Measurements from ENCODE around the gene ATF6B. TPM values are rescaled to one million over a fixed set of nuclear protein-coding genes. Genes with fewer than 3 reads are reported as not detected.

ATF6B gene
- total and polyA plus RNA-seq, 2 of the 8 experiments (the other 6 are each of a cell fraction or from before 2014, with no cell fraction given), result 38.1 to 42.2 TPM

DNA sequence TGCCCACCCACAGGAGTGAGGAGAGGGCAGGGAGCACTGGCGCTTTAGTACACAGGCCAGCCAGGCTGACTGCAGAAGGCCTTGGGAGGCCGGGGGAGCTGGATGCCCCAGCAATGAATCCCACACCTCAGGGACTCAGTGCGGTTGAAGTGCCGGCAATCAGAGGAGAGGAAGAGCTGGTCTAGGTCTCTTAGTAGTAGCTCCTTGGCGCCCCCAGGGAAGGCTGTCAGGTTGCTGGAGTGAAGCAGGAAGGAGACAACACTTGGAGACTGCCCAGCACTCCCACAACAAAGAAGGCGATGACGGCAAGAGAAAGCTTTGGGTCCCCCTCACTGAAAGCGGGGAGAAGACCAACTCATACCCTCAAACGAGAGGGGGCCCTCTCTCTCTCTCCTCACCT, 10.6 kb downstream of the ATF6B start:
- Histone ChIP-seq H3K36me3 (ENCODE audit: control insufficient read depth in 2 of 4, insufficient read depth in 4 of 4, low read length in 3 of 4) (peaks cover 9 to 30% (median 16%) of the 10 kb centered on the region in 4 experiments; a peak in 6 of 8 replicates), H2BK12ac (ENCODE audit: low read depth, low read length) (no peak overlapping the region), H3K9ac (replicated peaks in 1 of 4; ENCODE audit: extremely low read depth in 1 of 4, low read depth in 3 of 4, low read length in 3 of 4) (no peak overlapping the region), H3K56ac (replicated peaks; ENCODE audit: insufficient read length, low read depth, low read length) (no peak overlapping the region), H3K4ac (replicated peaks; ENCODE audit: insufficient read length, low read depth, low read length) (no peak overlapping the region), H3K4me3 (ENCODE audit: extremely low read depth in 1 of 4, insufficient read depth in 2 of 4, low read depth in 3 of 4, low read length in 4 of 4) (no peak overlapping the region), H3K23me2 (ENCODE audit: low read depth, low read length) (no peaks in the 10 kb centered on the region), H3K18ac (ENCODE audit: extremely low read depth, low read length) (no peak overlapping the region), H3K23ac (ENCODE audit: insufficient read length) (no peak overlapping the region), H3K4me2 (ENCODE audit: insufficient read depth in 1 of 2, low read depth in 2 of 2, low read length in 2 of 2) (no peak overlapping the region), H3K79me1 (ENCODE audit: low read depth, low read length) (no peaks in the 10 kb centered on the region), H2BK120ac (replicated peaks; ENCODE audit: low read depth, low read length) (no peak overlapping the region), H3K27me3 (replicated peaks in 1 of 4; ENCODE audit: control insufficient read depth in 3 of 4, extremely low read depth in 1 of 4, insufficient read depth in 3 of 4, low read length in 3 of 4) (no peaks in the 10 kb centered on the region), H2BK20ac (ENCODE audit: low read length) (no peak overlapping the region), H3K9me3 (ENCODE audit: insufficient read depth in 2 of 2, low read depth in 1 of 2, low read length in 1 of 2) (no peaks in the 10 kb centered on the region), H4K8ac (ENCODE audit: extremely low read depth, insufficient read depth, low read length) (no peak overlapping the region), H3K27ac (ENCODE audit: low read depth, low read length) (no peak overlapping the region), H3K79me2 (ENCODE audit: control insufficient read depth in 1 of 2, insufficient read depth in 2 of 2, low read length in 2 of 2) (no peaks in the 10 kb centered on the region), H4K20me1 (replicated peaks in 1 of 2; ENCODE audit: control insufficient read depth in 1 of 2, insufficient read depth in 2 of 2, low read length in 2 of 2) (peaks cover 5 to 7% of the 10 kb centered on the region in 2 experiments), H2AK5ac (ENCODE audit: low read depth, low read length) (no peak overlapping the region), H3K14ac (ENCODE audit: insufficient read length) (no peak overlapping the region), H3K4me1 (replicated peaks in 1 of 4; ENCODE audit: control insufficient read depth in 3 of 4, insufficient read depth in 4 of 4, low read length in 3 of 4) (peaks cover 0 to 5% (median under 1%) of the 10 kb centered on the region in 4 experiments; a peak in 3 of 7 replicates), H2BK5ac (ENCODE audit: low read depth, low read length) (no peak overlapping the region), H2AFZ (ENCODE audit: low read length) (no peak overlapping the region), H4K5ac (ENCODE audit: insufficient read length, low read depth, low read length) (no peak overlapping the region), H2BK15ac (ENCODE audit: low read length) (no peak overlapping the region), H4K91ac (replicated peaks; ENCODE audit: insufficient read length, low read length) (no peak overlapping the region)
- DNase-seq (ENCODE audit: low read depth in 1 of 2, low spot score in 2 of 2) (no peak), FAIRE-seq (no peak)
- ChIA-PET POLR2A (ENCODE audit: partially characterized antibody) (interaction anchor here (1.1 to 3.0 kb wide), 10 partner anchors 9 to 78 kb away, joined by 3 to 21 read pairs (median 7); partner anchors contain the start of genes AGPAT1, ATF6B, FKBPL and GPSM3), CTCF (ENCODE audit: partially characterized antibody) (interaction anchor here (0.6 to 6.1 kb wide), 30 partner anchors 9 to 466 kb away, joined by 3 to 76 read pairs (median 8); partner anchors contain the start of genes ATF6B, EGFL8, FKBPL and PBX2)
- no peak for TF ChIP-seq NANOG (IDR thresholded peaks at IDR 0.05; ENCODE audit: insufficient read depth, low read depth, low read length, poor library complexity, severe bottlenecking)
- TF ChIP-seq SP2 (IDR thresholded peaks at IDR 0.05; ENCODE audit: low read length), result no peak
- no peak for TF ChIP-seq CREB1 (IDR thresholded peaks at IDR 0.05)
- no peak for TF ChIP-seq CHD1 (IDR thresholded peaks at IDR 0.05; ENCODE audit: low read depth, low read length)
- TF ChIP-seq NRF1 (IDR thresholded peaks at IDR 0.05; ENCODE audit: low read depth, low read length), result no peak
- TF ChIP-seq PHF8 (conservative IDR thresholded peaks at IDR 0.05; ENCODE audit: low read depth, low read length), result no peak
- TF ChIP-seq HDAC6 (IDR thresholded peaks at IDR 0.05; ENCODE audit: low read depth, low read length), result no peak
- TF ChIP-seq RAD21 (IDR thresholded peaks at IDR 0.05 in 1 of 2, conservative IDR thresholded peaks at IDR 0.05 in 1 of 2; ENCODE audit: low read depth in 2 of 2, low read length in 2 of 2), result no peak
- TF ChIP-seq GABPA (IDR thresholded peaks at IDR 0.05; ENCODE audit: borderline replicate concordance, insufficient read depth, low read length), result no peak
- TF ChIP-seq EP300 (IDR thresholded peaks at IDR 0.05; ENCODE audit: borderline replicate concordance in 1 of 2, low read depth in 2 of 2, low read length in 2 of 2), result no peak
- TF ChIP-seq RXRA (IDR thresholded peaks at IDR 0.05; ENCODE audit: insufficient read depth, low read depth, low read length), result no peak
- 78% methylated on average over 8 of the region's 9 CpGs; no CpG with 5 or more reads in 1 of the 2 experiments for WGBS, 2 experiments (ENCODE audit: extremely low coverage in 1 of 2, insufficient coverage in 1 of 2, insufficient read length in 1 of 2, insufficient replicate concordance in 2 of 2, low coverage in 1 of 2, low lambda C conversion rate in 2 of 2, missing lambda C conversion rate in 1 of 2)

Data from H1 (cell line).